DMS79 treated with DMSO at 0.1 percent for 48 hours (cell line): ENCODE measurements around the gene CCDC186.

Experiments used
- DNase-seq: peaks from one replicate; lab custom pipeline; 2025; lab: John Stamatoyannopoulos, UW

The CCDC186 gene

GRCh38 chr10:114110174-114110972 lies 63.6 kb downstream of the CCDC186 start:
- DNase-seq: no peak

GRCh38 chr10:114103284-114103683 lies 70.7 kb downstream of the CCDC186 start:
- DNase-seq: peak; percentile 18

- no peak for DNase-seq
Observed at GRCh38 chr10:114102256-114102655, 71.7 kb downstream of the CCDC186 start.

GRCh38 chr10:114100848-114101741 lies 72.9 kb downstream of the CCDC186 start:
- DNase-seq: no peak

GRCh38 chr10:114096864-114097263 lies 77.1 kb downstream of the CCDC186 start:
- DNase-seq: no peak

GRCh38 chr10:114095559-114096337 lies 78.3 kb downstream of the CCDC186 start:
- DNase-seq: no peak

GRCh38 chr10:114094795-114095194 lies 79.2 kb downstream of the CCDC186 start:
- no peak for DNase-seq

GRCh38 chr10:114087655-114088054 lies 86.3 kb downstream of the CCDC186 start:
- DNase-seq: no peak

GRCh38 chr10:114087255-114087654 lies 86.7 kb downstream of the CCDC186 start:
- DNase-seq: no peak

- no peak for DNase-seq
Observed at GRCh38 chr10:114084215-114084614, 89.8 kb downstream of the CCDC186 start.

- no peak for DNase-seq
Observed at GRCh38 chr10:114083040-114083439, 91.0 kb downstream of the CCDC186 start.

- no peak for DNase-seq
Observed at GRCh38 chr10:114081911-114082583, 92.0 kb downstream of the CCDC186 start.

GRCh38 chr10:114079421-114079820 lies 94.6 kb downstream of the CCDC186 start:
- no peak for DNase-seq

GRCh38 chr10:114078346-114078745 lies 95.7 kb downstream of the CCDC186 start:
- DNase-seq: no peak

- no peak for DNase-seq
Observed at GRCh38 chr10:114077815-114078219, 96.2 kb downstream of the CCDC186 start.

- DNase-seq: no peak
Observed at GRCh38 chr10:114077347-114077746, 96.7 kb downstream of the CCDC186 start.

- no peak for DNase-seq
Observed at GRCh38 chr10:114075093-114075492, 98.9 kb downstream of the CCDC186 start.

- DNase-seq: no peak
Observed at GRCh38 chr10:114073395-114074186, 100.4 kb downstream of the CCDC186 start.

- DNase-seq: no peak
Observed at GRCh38 chr10:114071178-114071577, 102.8 kb downstream of the CCDC186 start.
